BLaER1 treated with 17β-estradiol and CSF1 and Interleukin-3, amounts not matched to agents 10 nM and 100 nM (cell line): Measurements from ENCODE around the gene CROCC.

Source experiments
- H3K27ac ChIP-seq, 11 experiments: shearing (Covaris generic); formaldehyde crosslinking; 2 replicates each; pipeline ENCODE4 v1.8.1; 2022
- H3K27me3 ChIP-seq, 11 experiments: shearing (Covaris generic); formaldehyde crosslinking; 2 replicates each; pipeline ENCODE4 v1.8.1; 2022
- H3K36me3 ChIP-seq, 11 experiments: shearing (Covaris generic); formaldehyde crosslinking; 2 replicates each; pipeline ENCODE4 v1.8.1; 2022
- H3K4me1 ChIP-seq, 10 experiments: shearing (Covaris generic); formaldehyde crosslinking; 2 replicates each; pipeline ENCODE4 v1.8.1; 2022
- H3K4me2 ChIP-seq, 11 experiments: shearing (Covaris generic); formaldehyde crosslinking; 2 replicates each; pipeline ENCODE4 v1.8.1; 2022
- H3K4me3 ChIP-seq, 10 experiments: shearing (Covaris generic); formaldehyde crosslinking; 2 replicates each; pipeline ENCODE4 v1.8.1; 2022
- H3K9ac ChIP-seq, 11 experiments: shearing (Covaris generic); formaldehyde crosslinking; 2 replicates each; pipeline ENCODE4 v1.8.1; 2022
- H3K9me3 ChIP-seq, 11 experiments: shearing (Covaris generic); formaldehyde crosslinking; replicated peaks in 1 of 11; 2 replicates each; pipeline ENCODE4 v1.8.1; 2022
- H4K20me1 ChIP-seq, 11 experiments: shearing (Covaris generic); formaldehyde crosslinking; 2 replicates each; pipeline ENCODE4 v1.8.1; 2022
- Cebpa-rat ChIP-seq, 11 experiments: shearing (Covaris generic); IDR thresholded peaks; 2 replicates each; pipeline ENCODE4 v1.8.1; 2022

Gene CROCC

GRCh38 chr1:16971341-16972188 lies 49.8 kb downstream of the CROCC start:
- no peak overlapping the region for H3K4me3 ChIP-seq
- peaks cover 0 to 11% (median 0%) of the 10 kb centered on the region in 11 experiments; a peak in 8 of 22 replicates for H3K36me3 ChIP-seq
- H4K20me1 ChIP-seq, result peaks cover 0 to 59% (median 0%) of the 10 kb centered on the region in 11 experiments; a peak in 4 of 22 replicates
- TF ChIP-seq Cebpa-rat (IDR thresholded peaks at IDR 0.05), result no peak
- H3K9ac ChIP-seq, result no peak overlapping the region
- H3K9me3 ChIP-seq, result no peaks in the 10 kb centered on the region
- H3K4me2 ChIP-seq, result no peak overlapping the region
- no peak overlapping the region for H3K27ac ChIP-seq
- H3K4me1 ChIP-seq, result peaks cover 0 to 13% (median 0%) of the 10 kb centered on the region in 10 experiments; a peak in 3 of 20 replicates
- H3K27me3 ChIP-seq, result no peaks in the 10 kb centered on the region

- Histone ChIP-seq H3K27me3 (no peaks in the 10 kb centered on the region), H3K36me3 (peaks cover 0 to 9% (median 0%) of the 10 kb centered on the region in 11 experiments; a peak in 8 of 22 replicates), H3K4me1 (peaks cover 0 to 14% (median 0%) of the 10 kb centered on the region in 10 experiments; a peak in 3 of 20 replicates), H3K4me2 (no peak overlapping the region), H3K9ac (no peak overlapping the region), H4K20me1 (peaks cover 0 to 61% (median 0%) of the 10 kb centered on the region in 11 experiments; a peak in 5 of 22 replicates), H3K9me3 (no peaks in the 10 kb centered on the region), H3K27ac (no peak overlapping the region), H3K4me3 (no peak overlapping the region)
- TF ChIP-seq Cebpa-rat (IDR thresholded peaks at IDR 0.05), result no peak
Measured at GRCh38 chr1:16972189-16972895, 50.6 kb downstream of the CROCC start.

- peaks cover 0 to 4% (median 0%) of the 10 kb centered on the region in 11 experiments; a peak in 8 of 22 replicates for H3K36me3 ChIP-seq
- peaks cover 0 to 65% (median 4%) of the 10 kb centered on the region in 11 experiments; a peak in 6 of 22 replicates for H4K20me1 ChIP-seq
- H3K9ac ChIP-seq, result no peak overlapping the region
- no peaks in the 10 kb centered on the region for H3K9me3 ChIP-seq
- TF ChIP-seq Cebpa-rat (IDR thresholded peaks at IDR 0.05), result no peak
- H3K4me1 ChIP-seq, result peaks cover 0 to 22% (median 5%) of the 10 kb centered on the region in 10 experiments; a peak in 14 of 20 replicates
- H3K4me3 ChIP-seq, result no peak overlapping the region
- H3K27me3 ChIP-seq, result no peaks in the 10 kb centered on the region; a peak in 1 of 22 replicates
- H3K27ac ChIP-seq, result no peak overlapping the region
- no peak overlapping the region for H3K4me2 ChIP-seq
Measured at GRCh38 chr1:16973215-16973614, 51.5 kb downstream of the CROCC start.

- Histone ChIP-seq H3K4me2 (no peak overlapping the region), H3K4me3 (no peak overlapping the region), H3K27me3 (peaks cover under 1 to 19% (median 1%) of the 10 kb centered on the region in 11 experiments; a peak in 18 of 22 replicates), H4K20me1 (peaks cover 0 to 62% (median 10%) of the 10 kb centered on the region in 11 experiments; a peak in 5 of 22 replicates), H3K4me1 (peaks cover 14 to 34% (median 23%) of the 10 kb centered on the region in 10 experiments), H3K36me3 (no peaks in the 10 kb centered on the region), H3K9ac (no peak overlapping the region), H3K9me3 (no peaks in the 10 kb centered on the region), H3K27ac (no peak overlapping the region)
- TF ChIP-seq Cebpa-rat (IDR thresholded peaks at IDR 0.05), result no peak
Measured at GRCh38 chr1:16975211-16975610, 53.5 kb downstream of the CROCC start.

- H4K20me1 ChIP-seq, result peaks cover 0 to 58% (median 10%) of the 10 kb centered on the region in 11 experiments; a peak in 6 of 22 replicates
- no peak for TF ChIP-seq Cebpa-rat (IDR thresholded peaks at IDR 0.05)
- H3K4me1 ChIP-seq, result peaks cover 14 to 34% (median 27%) of the 10 kb centered on the region in 10 experiments
- H3K4me3 ChIP-seq, result no peak overlapping the region
- no peaks in the 10 kb centered on the region for H3K9me3 ChIP-seq
- H3K27ac ChIP-seq, result no peak overlapping the region
- H3K27me3 ChIP-seq, result peaks cover 6 to 25% (median 7%) of the 10 kb centered on the region in 11 experiments; a peak in 19 of 22 replicates
- peak overlapping the region in 2 of 11 experiments; percentile 3 to 22; a peak in 1 of 22 replicates for H3K9ac ChIP-seq
- no peaks in the 10 kb centered on the region for H3K36me3 ChIP-seq
- H3K4me2 ChIP-seq, result no peak overlapping the region
Measured at GRCh38 chr1:16975838-16976237, 54.1 kb downstream of the CROCC start.

- Histone ChIP-seq H3K9me3 (no peaks in the 10 kb centered on the region), H3K9ac (0 out of 22 replicates have a peak overlapping the region, but pooled peaks of 1 of the 11 experiments have one; percentile 24), H3K27ac (no peak overlapping the region), H4K20me1 (peaks cover 0 to 61% (median 10%) of the 10 kb centered on the region in 11 experiments; a peak in 7 of 22 replicates), H3K36me3 (no peaks in the 10 kb centered on the region), H3K27me3 (peaks cover 10 to 35% (median 15%) of the 10 kb centered on the region in 11 experiments; a peak in 20 of 22 replicates), H3K4me2 (no peak overlapping the region), H3K4me1 (peaks cover 14 to 35% (median 27%) of the 10 kb centered on the region in 10 experiments), H3K4me3 (no peak overlapping the region)
- no peak for TF ChIP-seq Cebpa-rat (IDR thresholded peaks at IDR 0.05)
Measured at GRCh38 chr1:16976966-16977365, 55.2 kb downstream of the CROCC start.

- H3K4me1 ChIP-seq, result peaks cover 14 to 35% (median 27%) of the 10 kb centered on the region in 10 experiments
- H3K36me3 ChIP-seq, result no peaks in the 10 kb centered on the region
- TF ChIP-seq Cebpa-rat (IDR thresholded peaks at IDR 0.05), result no peak
- H3K4me3 ChIP-seq, result no peak overlapping the region
- H4K20me1 ChIP-seq, result peaks cover 0 to 58% (median 7%) of the 10 kb centered on the region in 11 experiments; a peak in 6 of 22 replicates
- no peak overlapping the region for H3K27ac ChIP-seq
- H3K4me2 ChIP-seq, result no peak overlapping the region; a peak in 1 of 22 replicates
- no peaks in the 10 kb centered on the region for H3K9me3 ChIP-seq
- peaks cover 10 to 37% (median 15%) of the 10 kb centered on the region in 11 experiments; a peak in 20 of 22 replicates for H3K27me3 ChIP-seq
- 0 out of 22 replicates have a peak overlapping the region, but pooled peaks of 1 of the 11 experiments have one; percentile 3 for H3K9ac ChIP-seq
Measured at GRCh38 chr1:16977377-16977776, 55.6 kb downstream of the CROCC start.

- peaks cover 10 to 37% (median 15%) of the 10 kb centered on the region in 11 experiments; a peak in 20 of 22 replicates for H3K27me3 ChIP-seq
- H3K27ac ChIP-seq, result peak overlapping the region in 2 of 11 experiments; percentile 10 to 47; a peak in 1 of 22 replicates
- H3K4me1 ChIP-seq, result peaks cover 14 to 35% (median 27%) of the 10 kb centered on the region in 10 experiments
- peaks cover 0 to 61% (median 6%) of the 10 kb centered on the region in 11 experiments; a peak in 7 of 22 replicates for H4K20me1 ChIP-seq
- TF ChIP-seq Cebpa-rat (IDR thresholded peaks at IDR 0.05), result no peak
- peak overlapping the region in 6 of 11 experiments; percentile 0 to 78 (median 66); a peak in 6 of 22 replicates for H3K9ac ChIP-seq
- H3K36me3 ChIP-seq, result no peaks in the 10 kb centered on the region
- H3K4me3 ChIP-seq, result no peak overlapping the region
- H3K4me2 ChIP-seq, result peak overlapping the region in 10 of 11 experiments; percentile 78 to 96 (median 84); a peak in 18 of 22 replicates
- no peaks in the 10 kb centered on the region for H3K9me3 ChIP-seq
Measured at GRCh38 chr1:16978139-16978538, 56.4 kb downstream of the CROCC start.
